ENCODE measurements around the gene KANK3.

Gene KANK3

GRCh38 chr19:8329996-8330395 is 13.1 kb downstream of the KANK3 start:
- no peak for TF ChIP-seq CTCF (IDR thresholded peaks at IDR 0.05)
- Histone ChIP-seq H3K4me3 (ENCODE audit: low read depth, low read length) (no peak overlapping the region), H2AFZ (no peak overlapping the region), H3K27ac (no peak overlapping the region), H3K4me1 (no peaks in the 10 kb centered on the region), H3K4me2 (ENCODE audit: low read length) (no peak overlapping the region), H3K27me3 (ENCODE audit: control insufficient read depth, insufficient read depth, low read length) (no peaks in the 10 kb centered on the region), H3K79me2 (no peaks in the 10 kb centered on the region), H3K9ac (no peak overlapping the region), H3K36me3 (ENCODE audit: control insufficient read depth, insufficient read depth, low read length) (no peaks in the 10 kb centered on the region), H3K9me3 (ENCODE audit: control insufficient read depth, low read length) (no peaks in the 10 kb centered on the region)

- Histone ChIP-seq H3K27ac (peak overlapping the region; percentile 34), H3K27me3 (ENCODE audit: control insufficient read depth, insufficient read depth, low read length) (no peaks in the 10 kb centered on the region), H2AFZ (no peak overlapping the region), H3K4me3 (ENCODE audit: low read depth, low read length) (no peak overlapping the region), H3K36me3 (ENCODE audit: control insufficient read depth, insufficient read depth, low read length) (no peaks in the 10 kb centered on the region), H3K9me3 (ENCODE audit: control insufficient read depth, low read length) (no peaks in the 10 kb centered on the region), H3K4me1 (peaks cover 10% of the 10 kb centered on the region), H3K79me2 (peaks cover 11% of the 10 kb centered on the region), H3K4me2 (ENCODE audit: low read length) (no peak overlapping the region), H3K9ac (no peak overlapping the region)
- no peak for TF ChIP-seq CTCF (IDR thresholded peaks at IDR 0.05)
Measured at GRCh38 chr19:8325454-8325853, 17.6 kb downstream of the KANK3 start.

- Histone ChIP-seq H3K36me3 (ENCODE audit: control insufficient read depth, insufficient read depth, low read length) (no peaks in the 10 kb centered on the region), H3K27ac (peak overlapping the region; percentile 34)
Measured at GRCh38 chr19:8324186-8325050, 18.6 kb downstream of the KANK3 start.

GRCh38 chr19:8323781-8324185 is 19.3 kb downstream of the KANK3 start:
- Histone ChIP-seq H3K27me3 (ENCODE audit: control insufficient read depth, insufficient read depth, low read length) (no peaks in the 10 kb centered on the region), H3K4me3 (ENCODE audit: low read depth, low read length) (no peak overlapping the region), H3K9me3 (ENCODE audit: control insufficient read depth, low read length) (no peaks in the 10 kb centered on the region), H3K79me2 (peaks cover 18% of the 10 kb centered on the region), H3K36me3 (ENCODE audit: control insufficient read depth, insufficient read depth, low read length) (no peaks in the 10 kb centered on the region), H3K27ac (no peak overlapping the region), H3K4me1 (peaks cover 16% of the 10 kb centered on the region), H2AFZ (no peak overlapping the region), H3K4me2 (ENCODE audit: low read length) (no peak overlapping the region), H3K9ac (no peak overlapping the region)
- TF ChIP-seq CTCF (IDR thresholded peaks at IDR 0.05): no peak

More at GRCh38 chr19:8324186-8325050, 18.6 kb downstream of the KANK3 start:
- H3K4me3 ChIP-seq (ENCODE audit: low read depth, low read length): no peak overlapping the region
- peak overlapping the region; percentile 55 for H3K4me2 ChIP-seq (ENCODE audit: low read length)
- H3K9ac ChIP-seq: no peak overlapping the region
- H3K79me2 ChIP-seq: peaks cover 18% of the 10 kb centered on the region
- peaks cover 16% of the 10 kb centered on the region for H3K4me1 ChIP-seq
- no peaks in the 10 kb centered on the region for H3K27me3 ChIP-seq (ENCODE audit: control insufficient read depth, insufficient read depth, low read length)
- no peaks in the 10 kb centered on the region for H3K9me3 ChIP-seq (ENCODE audit: control insufficient read depth, low read length)
- peak overlapping the region; percentile 60 for H2AFZ ChIP-seq
- TF ChIP-seq CTCF (IDR thresholded peaks at IDR 0.05): peak; percentile 8

GRCh38 chr19:8322638-8322997 is 20.4 kb downstream of the KANK3 start:
- no peak for TF ChIP-seq CTCF (IDR thresholded peaks at IDR 0.05)
- Histone ChIP-seq H3K4me1 (peaks cover 16% of the 10 kb centered on the region), H3K4me3 (ENCODE audit: low read depth, low read length) (peak overlapping the region; percentile 99), H3K27me3 (ENCODE audit: control insufficient read depth, insufficient read depth, low read length) (no peaks in the 10 kb centered on the region), H3K79me2 (peaks cover 18% of the 10 kb centered on the region), H3K9me3 (ENCODE audit: control insufficient read depth, low read length) (no peaks in the 10 kb centered on the region), H3K36me3 (ENCODE audit: control insufficient read depth, insufficient read depth, low read length) (no peaks in the 10 kb centered on the region), H2AFZ (no peak overlapping the region), H3K4me2 (ENCODE audit: low read length) (peak overlapping the region; percentile 54), H3K9ac (no peak overlapping the region), H3K27ac (no peak overlapping the region)

All from parathyroid adenoma (tissue), 2 donors.